NCI-H1417 (cell line): ENCODE measurements around the gene CCDC38.
A peak's percentile ranks its signal among the peaks of the same experiment; 100 is the strongest.

Experiments used
- DNase-seq, 3 experiments: peaks; one replicate each; lab custom pipeline; 2025; lab: John Stamatoyannopoulos, UW

CCDC38 gene

DNA sequence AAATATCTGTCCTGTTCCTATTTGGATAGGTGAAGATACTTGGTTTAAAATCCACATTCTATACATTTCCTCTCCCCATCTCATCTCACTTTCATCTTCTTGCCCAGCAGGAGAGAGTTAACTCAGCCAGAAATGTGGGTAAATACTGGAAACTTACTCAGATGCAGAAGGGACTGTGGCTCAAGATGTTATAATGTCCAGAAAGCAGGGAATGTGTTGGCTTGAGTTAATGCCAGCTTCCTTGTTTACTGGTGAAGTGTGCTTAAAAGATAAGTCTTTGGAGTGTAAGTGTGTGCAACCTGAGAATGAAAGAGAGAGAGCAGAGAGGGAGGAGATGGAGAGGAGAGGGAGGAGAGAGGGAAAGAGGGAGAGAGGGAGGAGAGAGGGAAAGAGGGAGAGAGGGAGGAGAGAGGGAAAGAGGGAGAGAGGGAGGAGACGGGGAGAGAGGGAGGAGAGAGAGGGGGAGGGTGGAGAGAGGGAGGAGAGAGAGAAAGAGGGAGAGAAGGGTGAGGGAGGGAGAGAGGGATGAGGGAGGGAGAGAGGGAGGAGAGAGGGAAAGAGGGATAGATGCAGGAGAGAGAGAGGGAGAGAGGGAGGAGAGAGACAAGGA lies 105.7 kb downstream of the CCDC38 start:
- no peak for DNase-seq

DNA sequence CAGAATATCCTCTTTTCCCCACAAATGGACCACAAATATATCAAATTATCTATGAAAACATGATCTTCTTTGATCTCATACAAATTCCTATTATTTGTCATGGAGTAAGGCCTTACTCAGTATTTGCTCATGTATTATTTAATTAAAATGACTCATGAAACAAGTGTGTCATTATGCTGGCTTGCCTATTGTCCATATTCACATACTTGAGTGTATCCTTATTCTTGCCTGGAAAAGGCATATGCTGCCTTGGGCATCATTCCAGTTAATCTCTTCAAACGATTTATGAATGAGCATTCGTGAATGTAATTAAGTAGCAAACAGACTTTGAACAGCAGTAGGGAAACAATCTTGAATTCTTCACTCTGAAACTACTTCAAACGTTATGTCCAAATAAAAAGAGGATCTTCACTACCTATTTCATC lies 106.2 kb downstream of the CCDC38 start:
- DNase-seq, result peak; percentile 22 to 82 (median 24)

- no peak for DNase-seq
Measured at GRCh38 chr12:95834572-95834971, 107.8 kb downstream of the CCDC38 start.

DNA sequence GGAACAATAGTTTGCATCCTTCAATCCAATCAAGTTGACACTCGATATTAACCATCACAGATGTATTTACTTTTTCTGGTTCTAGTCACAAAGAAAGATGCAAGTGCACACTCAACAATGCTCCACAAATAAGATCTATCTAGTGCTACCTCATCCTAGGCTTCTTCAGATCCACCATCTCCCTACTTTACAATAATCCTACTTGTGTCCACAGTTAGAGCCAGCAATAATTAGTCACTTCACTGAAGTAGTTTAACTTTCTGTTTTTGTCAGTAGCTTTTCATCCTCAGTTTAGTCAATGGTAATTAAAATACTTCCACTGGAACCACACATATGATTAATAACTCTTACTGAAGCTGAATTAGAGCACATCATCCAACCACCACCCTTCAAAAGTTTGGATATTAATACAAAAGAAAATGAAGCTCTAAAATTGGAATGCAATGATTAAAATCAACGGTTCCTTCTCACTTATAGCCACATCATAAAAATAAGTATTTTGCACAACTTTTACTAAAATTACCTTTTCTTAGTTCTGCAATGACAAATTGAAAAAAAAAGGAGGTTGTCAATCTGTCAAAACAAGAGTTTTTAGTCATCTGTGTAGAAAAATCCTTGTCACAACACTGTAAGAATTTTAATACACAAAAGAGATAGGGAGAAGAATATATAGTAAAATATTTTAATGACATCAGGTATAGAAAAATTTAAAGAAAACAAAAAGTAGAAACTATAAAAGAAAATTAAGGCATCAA lies 111.9 kb downstream of the CCDC38 start:
- DNase-seq, result no peak

DNA sequence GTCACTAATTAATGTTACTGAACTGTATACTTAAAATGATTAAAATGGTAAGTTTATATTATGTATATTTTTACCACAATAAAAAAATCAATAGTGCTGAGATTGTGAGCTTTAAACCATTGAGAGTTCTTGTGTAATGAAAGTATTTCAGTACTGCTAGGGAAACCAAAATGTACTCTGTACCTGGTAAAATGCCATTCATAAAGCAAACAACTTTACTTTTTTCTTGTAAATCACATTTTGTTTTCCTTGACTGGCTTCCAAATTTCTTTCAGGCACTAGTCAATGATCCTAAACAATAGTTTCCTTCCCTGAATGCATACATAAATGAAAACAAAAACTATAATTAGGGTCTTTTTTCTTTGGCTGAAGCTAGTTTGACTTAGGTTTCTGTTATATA lies 113.0 kb downstream of the CCDC38 start:
- no peak for DNase-seq

- peak; percentile 49 to 88 (median 66) for DNase-seq
Measured at GRCh38 chr12:95820096-95820703, 122.2 kb downstream of the CCDC38 start.
